ENCODE results near the gene MPRIP.

DNA sequence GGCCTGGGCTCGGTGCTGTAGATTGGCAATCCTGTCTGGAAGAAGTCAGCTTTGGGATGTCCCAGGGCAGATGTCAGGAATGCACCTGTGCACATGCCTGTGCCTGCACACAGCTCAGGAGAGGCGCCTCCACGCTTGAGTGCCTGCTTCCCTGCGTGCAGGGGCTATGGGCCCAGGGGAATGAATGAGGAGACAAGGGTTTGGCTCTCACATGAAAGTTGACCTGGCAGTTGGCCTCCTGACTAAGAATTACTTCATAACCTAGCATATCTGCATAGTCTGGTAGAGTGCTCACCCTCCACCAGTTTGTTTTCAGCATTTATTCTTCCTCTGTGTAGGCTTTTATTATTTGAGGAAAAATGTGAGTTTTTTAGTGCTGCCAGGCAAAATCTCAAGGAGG, 113.8 kb downstream of the MPRIP start:
- TF ChIP-seq, protein P1, sequence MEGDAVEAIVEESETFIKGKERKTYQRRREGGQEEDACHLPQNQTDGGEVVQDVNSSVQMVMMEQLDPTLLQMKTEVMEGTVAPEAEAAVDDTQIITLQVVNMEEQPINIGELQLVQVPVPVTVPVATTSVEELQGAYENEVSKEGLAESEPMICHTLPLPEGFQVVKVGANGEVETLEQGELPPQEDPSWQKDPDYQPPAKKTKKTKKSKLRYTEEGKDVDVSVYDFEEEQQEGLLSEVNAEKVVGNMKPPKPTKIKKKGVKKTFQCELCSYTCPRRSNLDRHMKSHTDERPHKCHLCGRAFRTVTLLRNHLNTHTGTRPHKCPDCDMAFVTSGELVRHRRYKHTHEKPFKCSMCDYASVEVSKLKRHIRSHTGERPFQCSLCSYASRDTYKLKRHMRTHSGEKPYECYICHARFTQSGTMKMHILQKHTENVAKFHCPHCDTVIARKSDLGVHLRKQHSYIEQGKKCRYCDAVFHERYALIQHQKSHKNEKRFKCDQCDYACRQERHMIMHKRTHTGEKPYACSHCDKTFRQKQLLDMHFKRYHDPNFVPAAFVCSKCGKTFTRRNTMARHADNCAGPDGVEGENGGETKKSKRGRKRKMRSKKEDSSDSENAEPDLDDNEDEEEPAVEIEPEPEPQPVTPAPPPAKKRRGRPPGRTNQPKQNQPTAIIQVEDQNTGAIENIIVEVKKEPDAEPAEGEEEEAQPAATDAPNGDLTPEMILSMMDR (conservative IDR thresholded peaks at IDR 0.05) = no peak
- TF ChIP-seq ZFX (IDR thresholded peaks at IDR 0.05) = no peak
